Heart left ventricle (tissue), 16 donors: Measurements from ENCODE around the gene NUP214. TPM values are rescaled to one million over a fixed set of nuclear protein-coding genes. Genes with fewer than 3 reads are reported as not detected.

Experiments
- ATAC-seq, 4 donors: fragments of 200-7000 bp; cut with Tn5 transposase; one replicate each; pipeline ENCODE4 v1.9.1; 2020 to 2022; ENCODE audit warnings: moderate library complexity in 4 of 4, mild to moderate bottlenecking in 3 of 4, moderate number of reproducible peaks in 1 of 4
- DNase-seq, 5 donors: peaks; one replicate each; pipeline ENCODE4 v3.0.0-alpha.2; 2020
- H3K27ac ChIP-seq, 12 donors: fragments of 200-600 bp; sonication (generic) in 4 of 12; one replicate each; pipeline versions ENCODE4 v1.5.0 to v1.8.0; 2016 to 2022; ENCODE audit warnings: mild to moderate bottlenecking in 2 of 12
- H3K27me3 ChIP-seq, 9 donors: fragments of 200-600 bp; sonication (generic) in 2 of 9; one replicate each; pipeline versions ENCODE4 v1.5.1 to v1.8.0; 2016 to 2022; ENCODE audit warnings: mild to moderate bottlenecking in 3 of 9
- H3K36me3 ChIP-seq, 9 donors: fragments of 200-600 bp; sonication (generic) in 2 of 9; one replicate each; pipeline versions ENCODE4 v1.5.0 to v1.8.0; 2018 to 2022; ENCODE audit warnings: mild to moderate bottlenecking in 2 of 9
- H3K4me1 ChIP-seq, 12 donors: fragments of 200-600 bp; sonication (generic) in 4 of 12; one replicate each; pipeline versions ENCODE4 v1.5.0 to v1.8.0; 2016 to 2022; ENCODE audit warnings: mild to moderate bottlenecking in 3 of 12
- H3K4me3 ChIP-seq, 12 donors: fragments of 200-600 bp; sonication (generic) in 4 of 12; one replicate each; pipeline versions ENCODE4 v1.5.0 to v1.8.0; 2017 to 2022; ENCODE audit warnings: mild to moderate bottlenecking in 9 of 12, moderate library complexity in 4 of 12
- H3K9me3 ChIP-seq, 12 donors: fragments of 200-600 bp; sonication (generic) in 4 of 12; one replicate each; pipeline versions ENCODE4 v1.5.0 to v1.8.0; 2016 to 2022; ENCODE audit warnings: mild to moderate bottlenecking in 1 of 12
- CTCF ChIP-seq, 12 donors: fragments of 200-600 bp; sonication (generic) in 4 of 12; IDR thresholded peaks; one replicate each; pipeline versions ENCODE4 v1.5.0 to v1.8.0; 2018 to 2022; ENCODE audit warnings: antibody characterized with exemption in 12 of 12, mild to moderate bottlenecking in 5 of 12
- POLR2A ChIP-seq, 2 donors: fragments of 450-650 bp; IDR thresholded peaks; one replicate each; pipeline ENCODE4 v1.6.1; 2017; ENCODE audit warnings: antibody characterized with exemption in 2 of 2, mild to moderate bottlenecking in 2 of 2, moderate library complexity in 2 of 2
- WGBS, 4 donors: extraction: QIAGEN DNeasy Blood & Tissue Kit in 2 of 4; methylation state at CpG; one replicate each; pipeline versions ENCODE4 v1.1.5 to v1.1.7; 2013 to 2018; 5-methylcytosine and 5-hydroxymethylcytosine counted together
- intact Hi-C, 10 donors: fragments of 100-400 bp; cut with DNase I; formaldehyde crosslinking; loops; one replicate each; pipeline versions ENCODE4 v1.11.1 to v1.14.2; 2022
- polyA plus RNA-seq, 2 donors: library from polyadenylated mRNA; stranded (reverse); fragments of 200-250 nt; gene quantifications; one replicate each; pipeline ENCODE4 v1.2.3, GENCODE V29; 2013
- total RNA-seq, 9 donors: library from RNA; depleted of rRNA in 2 of 9; stranded (reverse); fragments of >200 nt in 2 of 9; fragmentation: NEBNext Ultra II Directional in 3 of 9; extraction: Animal tissue kit (Norgen Biotek cat#: 25700) in 3 of 9; gene quantifications; one replicate each; pipeline versions ENCODE4 v1.1.0 to v1.2.4, GENCODE V29; 2016 to 2023
- donor health status: ischemic (EF 13 %, LVEDD 7.1; RV severe dilation, severe dysfunction).
- donor health status: healthy with polysubstance abuse.
- donor health status: DM: no; HTN: yes; CAD: no.
- donor health status: DM: no; HTN: no; CAD: no.
- donor health status: ischemic (EF 25% LVEDD 6.9; RV normal size, moderate dysfunction).
- donor health status: ischemic (EF 25% LVEDD 5.7; RV mildly dilated, moderate dysfunction).
- donor health status: healthy.
- donor health status: DM: yes; HTN: yes; CAD: no.
- donor health status: ischemic (EF 35%, LVEDD 5.7; RV mildly dilated, moderate dysfunction).
- donor health status: nonischemic (EF 11% LVEDD 7.7; RV severe dilation, severe dysfunction).
- donor health status: DM: yes; HTN: yes; CAD: no.
- donor health status: PGD.
- donor health status: ischemic (EF 29% LVEDD 5.4; RV normal size, mild dysfunction).
- donor health status: nonischemic (EF 23%, LVEDD 6.1; RV moderate dilation, normal function).

NUP214 gene
- total and polyA plus RNA-seq, 11 donors: 13.7 to 45.1 (median 23.6) TPM

- Histone ChIP-seq H3K36me3 (peaks cover 2 to 98% (median 82%) of the 10 kb centered on the region in 9 donors), H3K27me3 (no peaks in the 10 kb centered on the region), H3K4me1 (no peaks in the 10 kb centered on the region), H3K27ac (no peak overlapping the region), H3K9me3 (no peaks in the 10 kb centered on the region), H3K4me3 (no peak overlapping the region)
- intact Hi-C loops: no loop called here
- 84 to 91% (median 89%) methylated on average over 9 to 15 of the region's 15 CpGs for WGBS, 4 donors
- DNase-seq (no peak), ATAC-seq (no peak)
- no peak for TF ChIP-seq CTCF (IDR thresholded peaks at IDR 0.05)
These were observed 72.8 kb downstream of the NUP214 start for GRCh38 chr9:131198041-131198715.

- DNase-seq (no peak), ATAC-seq (no peak)
- no peak overlapping the region for H3K4me3 ChIP-seq
- intact Hi-C loops: no loop called here
- H3K36me3 ChIP-seq: peaks cover 2 to 100% (median 89%) of the 10 kb centered on the region in 9 donors
- H3K9me3 ChIP-seq: no peaks in the 10 kb centered on the region
- 94 to 96% (median 95%) methylated on average over 3 of the region's 3 CpGs for WGBS, 4 donors
- TF ChIP-seq CTCF (IDR thresholded peaks at IDR 0.05): no peak
- TF ChIP-seq POLR2A (IDR thresholded peaks at IDR 0.05): no peak
- peaks cover 0 to 4% (median 0%) of the 10 kb centered on the region in 12 donors for H3K4me1 ChIP-seq
- H3K27me3 ChIP-seq: no peaks in the 10 kb centered on the region
- H3K27ac ChIP-seq: no peak overlapping the region
These were observed 76.5 kb downstream of the NUP214 start for GRCh38 chr9:131201856-131202255.

GRCh38 chr9:131203431-131204218 lies 78.2 kb downstream of the NUP214 start:
- no peak for DNase-seq
- Histone ChIP-seq H3K4me3 (no peak overlapping the region), H3K9me3 (no peaks in the 10 kb centered on the region), H3K27me3 (no peaks in the 10 kb centered on the region), H3K4me1 (peaks cover 0 to 4% (median 0%) of the 10 kb centered on the region in 12 donors), H3K27ac (no peak overlapping the region), H3K36me3 (peaks cover 0 to 100% (median 84%) of the 10 kb centered on the region in 9 donors)
- no peak for ATAC-seq
- intact Hi-C loops: no loop called here
- peak in 3 of 12 donors; percentile 6 to 15 (median 11) for TF ChIP-seq CTCF (IDR thresholded peaks at IDR 0.05)
- no peak for TF ChIP-seq POLR2A (IDR thresholded peaks at IDR 0.05)
- 84 to 89% (median 86%) methylated on average over 4 of the region's 4 CpGs for WGBS, 4 donors

GRCh38 chr9:131204285-131204684 lies 78.9 kb downstream of the NUP214 start:
- DNase-seq: no peak
- Histone ChIP-seq H3K27ac (no peak overlapping the region), H3K4me3 (no peak overlapping the region), H3K27me3 (no peaks in the 10 kb centered on the region), H3K4me1 (peaks cover 0 to 4% (median 0%) of the 10 kb centered on the region in 12 donors), H3K36me3 (peaks cover 0 to 100% (median 82%) of the 10 kb centered on the region in 9 donors), H3K9me3 (no peaks in the 10 kb centered on the region)
- WGBS, 4 donors: 88 to 91% (median 89%) methylated on average over 8 of the region's 8 CpGs
- no peak for ATAC-seq
- intact Hi-C loops: no loop called here
- TF ChIP-seq POLR2A (IDR thresholded peaks at IDR 0.05) (no peak), CTCF (IDR thresholded peaks at IDR 0.05) (no peak)
